SK-N-SH (cell line): ENCODE data around the gene PEMT. TPM values are rescaled to one million over a fixed set of nuclear protein-coding genes. Genes with fewer than 3 reads are reported as not detected.

Source experiments
- CTCF ChIA-PET: fragments of 300-600, 350-600 bp; formaldehyde crosslinking; extraction: SDS; loops from one replicate; lab custom pipeline; 2021; lab: Yijun Ruan, JAX
- POLR2A ChIA-PET: fragments of 350-600 bp; sonication (Branson Sonifier 250); formaldehyde crosslinking; extraction: SDS; loops from one replicate; lab custom pipeline; 2020; ENCODE audit warnings: antibody characterized with exemption, inconsistent platforms; lab: Yijun Ruan, JAX
- DNase-seq: peaks from one replicate; pipeline ENCODE4 v3.0.0; 2012
- H2AFZ ChIP-seq: fragments of 200-600 bp; sonication (generic); 2 replicates; pipeline ENCODE4 v1.8.1; 2016; ENCODE audit warnings: antibody characterized with exemption, mild to moderate bottlenecking, low read depth
- H3F3A ChIP-seq: fragments of 200-600 bp; sonication (generic); replicated peaks from 2 replicates; pipeline ENCODE3; 2016; ENCODE audit warnings: antibody characterized with exemption, mild to moderate bottlenecking; ENCODE audit not compliant: insufficient read depth
- H3K27ac ChIP-seq, 2 experiments: fragments of 200-500 bp in 1 of 2; fragments of 200-600 bp in 1 of 2; sonication (Bioruptor generic) in 1 of 2; sonication (generic), shearing (Covaris generic) in 1 of 2; 2 replicates each; pipeline versions ENCODE4 v1.5.1 to v1.6.1; 2014 to 2016; ENCODE audit warnings: low read depth in 2 of 2, inconsistent platforms in 1 of 2, low read length in 1 of 2, mild to moderate bottlenecking in 1 of 2, mixed read lengths in 1 of 2
- H3K27me3 ChIP-seq: fragments of 200-600 bp; sonication (generic), shearing (Covaris generic); 2 replicates; pipeline ENCODE4 v1.6.1; 2016; ENCODE audit warnings: mixed run types; ENCODE audit not compliant: insufficient read depth
- H3K36me3 ChIP-seq, 2 experiments: fragments of 200-500 bp in 1 of 2; fragments of 200-600 bp in 1 of 2; sonication (Bioruptor generic) in 1 of 2; sonication (generic) in 1 of 2; replicated peaks in 1 of 2; 2 replicates each; pipeline versions ENCODE3 to v1.5.1; 2014 to 2016; ENCODE audit warnings: low read length in 1 of 2, mild to moderate bottlenecking in 1 of 2; ENCODE audit not compliant: insufficient read depth in 2 of 2, control insufficient read depth in 1 of 2
- H3K4me1 ChIP-seq, 2 experiments: fragments of 200-500 bp in 1 of 2; fragments of 200-600 bp in 1 of 2; sonication (Bioruptor generic) in 1 of 2; sonication (generic), shearing (Covaris generic) in 1 of 2; 2 replicates each; pipeline versions ENCODE4 v1.5.1 to v1.6.1; 2014 to 2016; ENCODE audit warnings: low read depth in 1 of 2, low read length in 1 of 2, mixed run types in 1 of 2; ENCODE audit not compliant: insufficient read depth in 2 of 2, control insufficient read depth in 1 of 2
- H3K4me2 ChIP-seq: fragments of 200-600 bp; sonication (generic), shearing (Covaris generic); 2 replicates; pipeline ENCODE4 v1.6.1; 2017; ENCODE audit warnings: mixed run types
- H3K4me3 ChIP-seq, 2 experiments: fragments of 200-500 bp in 1 of 2; fragments of 200-600 bp in 1 of 2; sonication (Bioruptor generic) in 1 of 2; sonication (generic), shearing (Covaris generic) in 1 of 2; 2 replicates each; pipeline versions ENCODE4 v1.5.1 to v1.8.1; 2014 to 2016; ENCODE audit warnings: low read depth in 2 of 2, inconsistent platforms in 1 of 2, low read length in 1 of 2, mild to moderate bottlenecking in 1 of 2, mixed read lengths in 1 of 2, moderate library complexity in 1 of 2
- H3K79me2 ChIP-seq: fragments of 200-600 bp; sonication (generic); 2 replicates; pipeline ENCODE4 v1.8.1; 2017; ENCODE audit warnings: mild to moderate bottlenecking; ENCODE audit not compliant: insufficient read depth
- H3K9ac ChIP-seq: fragments of 200-600 bp; sonication (generic); 2 replicates; pipeline ENCODE4 v1.6.1; 2017; ENCODE audit warnings: mixed run types
- H3K9me2 ChIP-seq: fragments of 200-600 bp; sonication (generic); 2 replicates; pipeline ENCODE4 v1.6.1; 2017; ENCODE audit warnings: mixed run types
- H3K9me3 ChIP-seq: fragments of 200-600 bp; sonication (generic); 2 replicates; pipeline ENCODE4 v1.6.1; 2017; ENCODE audit warnings: mixed run types, mild to moderate bottlenecking, moderate library complexity
- H4K20me1 ChIP-seq: fragments of 200-600 bp; sonication (generic); 2 replicates; pipeline ENCODE4 v1.6.1; 2017; ENCODE audit warnings: mild to moderate bottlenecking, mixed run types; ENCODE audit not compliant: insufficient read depth
- CHD2 ChIP-seq: fragments of 150-350 bp; IDR thresholded peaks from 2 replicates; pipeline ENCODE4 v1.6.1; 2018; ENCODE audit warnings: low read length; ENCODE audit not compliant: partially characterized antibody
- ELF1 ChIP-seq: IDR thresholded peaks from 2 replicates; pipeline ENCODE4 v1.4.0; 2012
- EP300 ChIP-seq, 2 experiments: IDR thresholded peaks; 2 replicates each; pipeline versions ENCODE4 v1.4.0 to v1.6.1; 2012; ENCODE audit warnings: borderline replicate concordance in 1 of 2, low read depth in 1 of 2, low read length in 1 of 2
- EZH2phosphoT487 ChIP-seq: fragments of 200-600 bp; sonication (generic); IDR thresholded peaks from 2 replicates; pipeline ENCODE4 v1.6.1; 2017; ENCODE audit warnings: low read depth, mixed run types, mild to moderate bottlenecking, antibody characterized with exemption, moderate library complexity, borderline replicate concordance
- FOXJ3 ChIP-seq: sonication (generic); formaldehyde crosslinking; IDR thresholded peaks from 2 replicates; pipeline ENCODE4 v1.5.1; 2020; ENCODE audit warnings: mild to moderate bottlenecking, missing genetic modification reagents
- MAX ChIP-seq: IDR thresholded peaks from 2 replicates; pipeline ENCODE4 v1.4.0; 2012; ENCODE audit warnings: low read depth
- MEF2A ChIP-seq: IDR thresholded peaks from 2 replicates; pipeline ENCODE4 v1.4.0; 2012; ENCODE audit warnings: low read depth, borderline replicate concordance
- NRF1 ChIP-seq: IDR thresholded peaks from 2 replicates; pipeline ENCODE4 v1.6.1; 2012; ENCODE audit warnings: low read depth, mild to moderate bottlenecking, low read length
- PBX3 ChIP-seq: IDR thresholded peaks from 2 replicates; pipeline ENCODE4; 2012
- RAD21 ChIP-seq: IDR thresholded peaks from 2 replicates; pipeline ENCODE4 v1.6.1; 2012; ENCODE audit warnings: mild to moderate bottlenecking, low read length
- RCOR1 ChIP-seq: fragments of 150-350 bp; IDR thresholded peaks from 2 replicates; pipeline ENCODE4 v1.6.1; 2017; ENCODE audit warnings: antibody characterized with exemption, low read length
- REST ChIP-seq: IDR thresholded peaks from 2 replicates; pipeline ENCODE4 v1.6.1; 2012; ENCODE audit warnings: mild to moderate bottlenecking, low read depth, low read length, moderate library complexity
- TAF1 ChIP-seq: IDR thresholded peaks from 2 replicates; pipeline ENCODE4 v1.6.1; 2012; ENCODE audit warnings: low read depth, mild to moderate bottlenecking, low read length, moderate library complexity, borderline replicate concordance
- TCF12 ChIP-seq: IDR thresholded peaks from 2 replicates; pipeline ENCODE4 v1.4.0; 2012
- USF1 ChIP-seq: IDR thresholded peaks from 2 replicates; pipeline ENCODE4 v1.4.0; 2012; ENCODE audit warnings: low read depth, borderline replicate concordance
- ZBTB33 ChIP-seq: IDR thresholded peaks from 2 replicates; pipeline ENCODE4 v1.4.0; 2012; ENCODE audit warnings: low read depth, borderline replicate concordance
- WGBS: methylation state at CpG from one replicate; pipeline ENCODE4 v1.1.6; 2017; ENCODE audit warnings: low lambda C conversion rate; 5-methylcytosine and 5-hydroxymethylcytosine counted together
- polyA plus RNA-seq, 3 experiments: library from polyadenylated mRNA; depleted of rRNA; stranded (reverse); fragments of >200 nt; gene quantifications; 2 replicates each; pipeline ENCODE4 v1.2.3, GENCODE V29; 2012

PEMT gene
- polyA plus RNA-seq, 1 of the 3 experiments (the other 2 are of a cell fraction), result 52.8 TPM

GRCh38 chr17:17500999-17501605 is 90.4 kb downstream of the PEMT start:
- no peaks in the 10 kb centered on the region for H3K27me3 ChIP-seq
- no peak overlapping the region for H3K4me3 ChIP-seq
- DNase-seq, result no peak
- no peak overlapping the region for H2AFZ ChIP-seq
- TF ChIP-seq EP300 (IDR thresholded peaks at IDR 0.05; ENCODE audit: borderline replicate concordance in 1 of 2, low read depth in 1 of 2, low read length in 1 of 2) (no peak), RCOR1 (no peak), MAX (no peak), TAF1 (no peak), MEF2A (no peak), PBX3 (no peak), NRF1 (no peak), CHD2 (no peak)
- POLR2A ChIA-PET, result interaction anchor here (0.7 kb wide), 1 partner anchor 598 kb away, joined by 3 read pairs; no protein-coding TSS in a partner anchor
- CTCF ChIA-PET, result interaction anchor here (6.7 kb wide), 1 partner anchor 66 kb away, joined by 185 read pairs; no protein-coding TSS in a partner anchor
- no peak overlapping the region for H3K9ac ChIP-seq
- H3K4me1 ChIP-seq, result peaks cover 0 to 4% of the 10 kb centered on the region in 2 experiments; a peak in 1 of 4 replicates
- no peaks in the 10 kb centered on the region for H3K36me3 ChIP-seq
- H3K27ac ChIP-seq, result no peak overlapping the region
- H4K20me1 ChIP-seq, result no peaks in the 10 kb centered on the region
- H3K79me2 ChIP-seq, result no peaks in the 10 kb centered on the region
- WGBS, result 72% methylated on average over 14 of the region's 14 CpGs
- no peaks in the 10 kb centered on the region for H3K9me2 ChIP-seq
- H3K9me3 ChIP-seq, result no peaks in the 10 kb centered on the region
- no peaks in the 10 kb centered on the region for H3F3A ChIP-seq
- no peak overlapping the region for H3K4me2 ChIP-seq

GRCh38 chr17:17499402-17500145 is 91.9 kb downstream of the PEMT start:
- no peaks in the 10 kb centered on the region for H3F3A ChIP-seq
- ChIA-PET POLR2A (interaction anchor here (0.6 to 0.7 kb wide), 3 partner anchors 15 to 233 kb away, joined by 3 to 4 read pairs (median 3); no protein-coding TSS in a partner anchor), CTCF (interaction anchor here (1.1 to 6.7 kb wide), 4 partner anchors 49 to 145 kb away, joined by 3 to 185 read pairs (median 4); no protein-coding TSS in a partner anchor)
- no peak overlapping the region for H2AFZ ChIP-seq
- H3K9me3 ChIP-seq, result no peaks in the 10 kb centered on the region
- H3K4me2 ChIP-seq, result no peak overlapping the region
- peaks cover 0 to 7% of the 10 kb centered on the region in 2 experiments; a peak in 1 of 4 replicates for H3K4me1 ChIP-seq
- no peak overlapping the region for H3K27ac ChIP-seq
- H3K79me2 ChIP-seq, result no peaks in the 10 kb centered on the region
- H3K9ac ChIP-seq, result no peak overlapping the region
- H3K27me3 ChIP-seq, result no peaks in the 10 kb centered on the region
- no peak overlapping the region for H3K4me3 ChIP-seq
- WGBS, result 83% methylated on average over 16 of the region's 17 CpGs
- no peak for DNase-seq
- H3K36me3 ChIP-seq, result no peaks in the 10 kb centered on the region
- H3K9me2 ChIP-seq, result no peaks in the 10 kb centered on the region
- no peaks in the 10 kb centered on the region for H4K20me1 ChIP-seq
- TF ChIP-seq FOXJ3 (CRISPR knock-in tag), result no peak
- TF ChIP-seq EZH2phosphoT487, result no peak
- no peak for TF ChIP-seq TCF12
- no peak for TF ChIP-seq USF1
- no peak for TF ChIP-seq RAD21
- TF ChIP-seq ZBTB33, result no peak
- no peak for TF ChIP-seq MEF2A
- TF ChIP-seq ELF1, result no peak
- no peak for TF ChIP-seq REST
- TF ChIP-seq NRF1, result no peak
